H1 (cell line): ENCODE results near the gene IPO11. TPM values are rescaled to one million over a fixed set of nuclear protein-coding genes. Genes with fewer than 3 reads are reported as not detected.

Experiments used
- EP300 ChIP-seq, 2 experiments: IDR thresholded peaks; 1 replicate in 1 of 2; 2 replicates in 1 of 2; pipeline ENCODE4 v1.6.1; 2011 to 2012; ENCODE audit warnings: low read depth in 2 of 2, low read length in 2 of 2, mild to moderate bottlenecking in 2 of 2, borderline replicate concordance in 1 of 2, inconsistent platforms in 1 of 2, moderate library complexity in 1 of 2
- KDM5A ChIP-seq: fragments of 200-600 bp; IDR thresholded peaks from 2 replicates; pipeline ENCODE4 v1.7.1; 2012; ENCODE audit warnings: mild to moderate bottlenecking, low read length, inconsistent platforms, mixed read lengths
- polyA plus RNA-seq, 7 experiments: library from polyadenylated mRNA; depleted of rRNA in 3 of 7; stranded (reverse) in 5 of 7; unstranded in 2 of 7; fragments of >200 nt in 5 of 7; fragments of 200-250 nt in 2 of 7; gene quantifications; 1 replicate in 5 of 7; 2 replicates in 1 of 7; 4 replicates in 1 of 7; pipeline versions ENCODE4 v1.2.1 to v1.2.3, GENCODE V29; 2011 to 2013; ENCODE audit warnings: missing spikeins in 2 of 7, mixed read lengths in 2 of 7
- total RNA-seq: library from RNA; stranded (reverse); fragmentation: NEBNext Ultra II Directional; extraction: Animal tissue kit (Norgen Biotek cat#: 25700); gene quantifications from 2 replicates; pipeline ENCODE4 v1.2.1, GENCODE V29; 2021

The IPO11 gene
- total and polyA plus RNA-seq, 2 of the 8 experiments (the other 6 are each of a cell fraction or from before 2014, with no cell fraction given) = 23.6 to 64.4 TPM

GRCh38 chr5:62589504-62589903 is 176.9 kb downstream of the IPO11 start (continued):
- no peak for TF ChIP-seq EP300 (IDR thresholded peaks at IDR 0.05; ENCODE audit: borderline replicate concordance in 1 of 2, low read depth in 2 of 2, low read length in 2 of 2)
- TF ChIP-seq KDM5A = no peak
- TF ChIP-seq, all 59 proteins: peak for 2
